ENCODE measurements around the gene FADS6. TPM values are rescaled to one million over a fixed set of nuclear protein-coding genes. Genes with fewer than 3 reads are reported as not detected.
"Not testable (repeated sequence)": the region's sequence is repeated elsewhere in the genome, so short reads cannot be mapped to it uniquely, and the experiment has no call there.

Gene FADS6
- total and polyA plus RNA-seq, 3 donors from 2014 or later: 0.95 to 2.0 (median 1.4) TPM

- DNase-seq: peak; percentile 94
- Histone ChIP-seq H3K4me1 (peaks cover 35% of the 10 kb centered on the region), H3K27me3 (no peaks in the 10 kb centered on the region), H3K4me3 (no peak overlapping the region), H3K9me3 (no peaks in the 10 kb centered on the region), H3K36me3 (ENCODE audit: low read depth, missing control alignments) (no peaks in the 10 kb centered on the region), H3K27ac (no peak overlapping the region)
- no peak for TF ChIP-seq POLR2A (IDR thresholded peaks at IDR 0.05)
- TF ChIP-seq, protein P1, sequence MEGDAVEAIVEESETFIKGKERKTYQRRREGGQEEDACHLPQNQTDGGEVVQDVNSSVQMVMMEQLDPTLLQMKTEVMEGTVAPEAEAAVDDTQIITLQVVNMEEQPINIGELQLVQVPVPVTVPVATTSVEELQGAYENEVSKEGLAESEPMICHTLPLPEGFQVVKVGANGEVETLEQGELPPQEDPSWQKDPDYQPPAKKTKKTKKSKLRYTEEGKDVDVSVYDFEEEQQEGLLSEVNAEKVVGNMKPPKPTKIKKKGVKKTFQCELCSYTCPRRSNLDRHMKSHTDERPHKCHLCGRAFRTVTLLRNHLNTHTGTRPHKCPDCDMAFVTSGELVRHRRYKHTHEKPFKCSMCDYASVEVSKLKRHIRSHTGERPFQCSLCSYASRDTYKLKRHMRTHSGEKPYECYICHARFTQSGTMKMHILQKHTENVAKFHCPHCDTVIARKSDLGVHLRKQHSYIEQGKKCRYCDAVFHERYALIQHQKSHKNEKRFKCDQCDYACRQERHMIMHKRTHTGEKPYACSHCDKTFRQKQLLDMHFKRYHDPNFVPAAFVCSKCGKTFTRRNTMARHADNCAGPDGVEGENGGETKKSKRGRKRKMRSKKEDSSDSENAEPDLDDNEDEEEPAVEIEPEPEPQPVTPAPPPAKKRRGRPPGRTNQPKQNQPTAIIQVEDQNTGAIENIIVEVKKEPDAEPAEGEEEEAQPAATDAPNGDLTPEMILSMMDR (IDR thresholded peaks at IDR 0.05): no peak
- intact Hi-C loops (cut with DNase I; ENCODE audit: low total_unique reads): no loop called here
- whole genome bisulfite sequencing, 2 donors: 27 to 49% methylated on average over 3 of the region's 3 CpGs
Measured at GRCh38 chr17:74870512-74870911, 22.9 kb downstream of the FADS6 start.

GRCh38 chr17:74870028-74870427, 23.4 kb downstream of the FADS6 start:
- DNase-seq; H3K27me3 ChIP-seq; intact Hi-C loops (cut with DNase I; ENCODE audit: low total_unique reads): not testable (repeated sequence)

GRCh38 chr17:74868908-74869255, 24.6 kb downstream of the FADS6 start:
- H3K36me3 ChIP-seq (ENCODE audit: low read depth, missing control alignments): no peaks in the 10 kb centered on the region
- no peak overlapping the region for H3K4me3 ChIP-seq
- TF ChIP-seq POLR2A (IDR thresholded peaks at IDR 0.05): no peak
- TF ChIP-seq, protein P1 (IDR thresholded peaks at IDR 0.05): no peak
- no peaks in the 10 kb centered on the region for H3K9me3 ChIP-seq
- H3K27me3 ChIP-seq: no peaks in the 10 kb centered on the region
- H3K27ac ChIP-seq: peak overlapping the region in 1 of 2 donors; percentile 28
- no peak for DNase-seq
- peaks cover 32% of the 10 kb centered on the region for H3K4me1 ChIP-seq
- 65 to 73% methylated on average over 5 to 6 of the region's 6 CpGs for WGBS, 2 donors
- intact Hi-C loops (cut with DNase I; ENCODE audit: low total_unique reads): no loop called here

More at GRCh38 chr17:74870028-74870427, 23.4 kb downstream of the FADS6 start:
- WGBS, 2 donors: 73 to 86% methylated on average over 8 to 9 of the region's 9 CpGs
- not testable (repeated sequence) for H3K36me3 ChIP-seq (ENCODE audit: low read depth, missing control alignments); H3K4me3 ChIP-seq; H3K27ac ChIP-seq; H3K9me3 ChIP-seq
- H3K4me1 ChIP-seq: peaks cover 35% of the 10 kb centered on the region

DNA sequence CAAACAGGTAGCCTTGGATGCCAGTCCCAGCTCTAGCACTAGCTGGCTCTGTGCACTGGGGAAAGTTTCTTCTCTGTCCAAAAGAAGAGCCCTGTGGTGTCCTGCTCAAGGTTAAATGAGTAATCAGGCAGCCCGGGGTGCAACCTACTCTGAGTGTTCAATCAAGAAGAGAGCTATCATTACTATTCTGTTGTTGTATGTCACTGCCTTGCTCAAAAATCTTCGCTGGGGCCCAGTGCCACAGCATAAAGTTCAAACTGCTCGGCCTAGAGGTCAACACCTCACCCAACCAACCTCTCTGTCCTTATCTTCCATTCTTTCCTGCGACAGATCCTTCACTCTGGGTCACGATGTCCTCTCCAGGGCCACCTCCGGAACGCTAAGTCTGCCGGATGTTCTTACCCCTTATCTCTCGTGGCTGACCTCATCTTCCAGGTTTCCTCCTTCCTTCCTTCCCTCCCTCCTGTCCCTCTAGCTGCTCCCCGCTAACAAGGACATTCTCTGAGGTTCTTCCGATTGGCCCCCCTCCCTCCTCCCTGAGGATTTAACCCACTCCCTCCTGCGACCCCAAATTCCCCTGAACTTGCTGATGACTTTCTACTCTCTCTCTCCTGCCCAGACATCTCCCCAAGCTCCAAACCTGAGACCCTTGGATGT, 25.1 kb downstream of the FADS6 start:
- no peak for TF ChIP-seq POLR2A (IDR thresholded peaks at IDR 0.05)
- TF ChIP-seq, protein P1 (IDR thresholded peaks at IDR 0.05): no peak
- 43 to 53% methylated on average over 12 of the region's 12 CpGs for WGBS, 2 donors
- Histone ChIP-seq H3K27ac (peak overlapping the region in 1 of 2 donors; percentile 28), H3K4me3 (no peak overlapping the region), H3K27me3 (no peaks in the 10 kb centered on the region), H3K9me3 (no peaks in the 10 kb centered on the region), H3K36me3 (ENCODE audit: low read depth, missing control alignments) (no peaks in the 10 kb centered on the region), H3K4me1 (peaks cover 30% of the 10 kb centered on the region)
- DNase-seq: peak; percentile 68
- intact Hi-C loops (cut with DNase I; ENCODE audit: low total_unique reads): no loop called here

DNA sequence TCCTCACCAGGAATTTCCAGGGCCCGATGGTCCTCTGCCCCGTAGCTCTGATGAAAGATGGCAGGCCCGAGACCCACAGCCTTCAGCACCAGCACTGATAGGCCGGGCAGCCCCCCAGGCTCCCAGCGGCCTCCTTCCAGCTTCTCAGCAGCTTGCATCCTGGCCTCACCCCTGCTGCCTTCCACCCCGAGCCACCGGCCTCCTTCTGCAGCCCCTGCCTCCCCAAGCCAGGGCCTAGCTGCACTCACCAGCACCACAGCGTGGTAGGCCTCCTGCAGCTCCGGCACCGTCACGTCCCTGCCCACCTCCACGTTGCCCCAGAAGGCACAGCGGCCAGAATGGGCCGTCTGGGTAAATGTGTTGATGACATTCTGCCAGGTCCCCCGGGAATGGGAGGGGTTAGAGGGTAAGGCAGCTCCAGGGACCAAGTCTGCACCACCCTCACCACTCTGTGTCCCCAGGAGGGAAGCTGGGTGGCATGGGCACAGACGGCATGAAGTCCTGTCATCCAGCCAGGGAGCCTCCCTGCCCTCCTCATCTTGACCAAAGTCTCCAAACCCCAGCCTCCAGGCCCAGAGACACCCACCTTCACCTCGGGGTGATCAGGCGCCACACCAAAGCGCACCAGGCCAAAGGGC, 27.1 kb downstream of the FADS6 start:
- Histone ChIP-seq H3K27me3 (no peaks in the 10 kb centered on the region), H3K4me3 (no peak overlapping the region), H3K9me3 (no peaks in the 10 kb centered on the region), H3K36me3 (ENCODE audit: low read depth, missing control alignments) (no peaks in the 10 kb centered on the region), H3K4me1 (peaks cover 38% of the 10 kb centered on the region), H3K27ac (no peak overlapping the region)
- TF ChIP-seq, protein P1 (IDR thresholded peaks at IDR 0.05): no peak
- no peak for TF ChIP-seq POLR2A (IDR thresholded peaks at IDR 0.05)
- 70 to 85% methylated on average over 15 to 19 of the region's 19 CpGs for WGBS, 2 donors
- DNase-seq: no peak
- intact Hi-C loops (cut with DNase I; ENCODE audit: low total_unique reads): no loop called here
